ENCODE data around the gene DDX18.

Gene DDX18

GRCh38 chr2:117853316-117853715 is 38.8 kb downstream of the DDX18 start:
- TF ChIP-seq CTCF (IDR thresholded peaks at IDR 0.05; ENCODE audit: insufficient read depth, low read length, poor library complexity, severe bottlenecking) = no peak
- H3K36me3 ChIP-seq (ENCODE audit: control insufficient read depth, insufficient read depth, low read length) = no peaks in the 10 kb centered on the region
- DNase-seq (ENCODE audit: extremely low read depth, insufficient read length) = no peak
- no peak overlapping the region for H3K4me3 ChIP-seq (replicated peaks; ENCODE audit: low read depth, low read length)
- H3K27me3 ChIP-seq (replicated peaks; ENCODE audit: control insufficient read depth, insufficient read depth, low read length) = no peaks in the 10 kb centered on the region; the same call in 1 of the 2 replicates

- Histone ChIP-seq H3K27me3 (replicated peaks; ENCODE audit: control insufficient read depth, insufficient read depth, low read length) (no peaks in the 10 kb centered on the region; the same call in 1 of the 2 replicates), H3K4me3 (replicated peaks; ENCODE audit: low read depth, low read length) (no peak overlapping the region), H3K36me3 (ENCODE audit: control insufficient read depth, insufficient read depth, low read length) (no peaks in the 10 kb centered on the region)
- no peak for DNase-seq (ENCODE audit: extremely low read depth, insufficient read length)
- TF ChIP-seq CTCF (IDR thresholded peaks at IDR 0.05; ENCODE audit: insufficient read depth, low read length, poor library complexity, severe bottlenecking) = no peak
Observed at GRCh38 chr2:117853873-117854272, 39.4 kb downstream of the DDX18 start.

GRCh38 chr2:117854610-117855009 is 40.1 kb downstream of the DDX18 start:
- Histone ChIP-seq H3K36me3 (ENCODE audit: control insufficient read depth, insufficient read depth, low read length) (no peaks in the 10 kb centered on the region), H3K4me3 (replicated peaks; ENCODE audit: low read depth, low read length) (no peak overlapping the region), H3K27me3 (replicated peaks; ENCODE audit: control insufficient read depth, insufficient read depth, low read length) (no peaks in the 10 kb centered on the region; the same call in 1 of the 2 replicates)
- no peak for TF ChIP-seq CTCF (IDR thresholded peaks at IDR 0.05; ENCODE audit: insufficient read depth, low read length, poor library complexity, severe bottlenecking)
- no peak for DNase-seq (ENCODE audit: extremely low read depth, insufficient read length)

GRCh38 chr2:117855886-117856285 is 41.4 kb downstream of the DDX18 start:
- Histone ChIP-seq H3K4me3 (replicated peaks; ENCODE audit: low read depth, low read length) (no peak overlapping the region), H3K36me3 (ENCODE audit: control insufficient read depth, insufficient read depth, low read length) (no peaks in the 10 kb centered on the region), H3K27me3 (replicated peaks; ENCODE audit: control insufficient read depth, insufficient read depth, low read length) (no peaks in the 10 kb centered on the region; the same call in 1 of the 2 replicates)
- DNase-seq (ENCODE audit: extremely low read depth, insufficient read length) = no peak
- TF ChIP-seq CTCF (IDR thresholded peaks at IDR 0.05; ENCODE audit: insufficient read depth, low read length, poor library complexity, severe bottlenecking) = no peak

- no peaks in the 10 kb centered on the region for H3K36me3 ChIP-seq (ENCODE audit: control insufficient read depth, insufficient read depth, low read length)
- no peak for TF ChIP-seq CTCF (IDR thresholded peaks at IDR 0.05; ENCODE audit: insufficient read depth, low read length, poor library complexity, severe bottlenecking)
- no peaks in the 10 kb centered on the region; the same call in 1 of the 2 replicates for H3K27me3 ChIP-seq (replicated peaks; ENCODE audit: control insufficient read depth, insufficient read depth, low read length)
- H3K4me3 ChIP-seq (replicated peaks; ENCODE audit: low read depth, low read length) = no peak overlapping the region
- no peak for DNase-seq (ENCODE audit: extremely low read depth, insufficient read length)
Observed at GRCh38 chr2:117856415-117857210, 42.1 kb downstream of the DDX18 start.
